GM18508 (cell line): Measurements from ENCODE around the gene ABCC4.
A peak's percentile ranks its signal among the peaks of the same experiment; 100 is the strongest.

Experiments
- ATAC-seq: cut with Tn5 transposase; IDR thresholded peaks from one replicate; pipeline ENCODE4 v1.9.1; 2021; ENCODE audit warnings: moderate number of reproducible peaks; ENCODE audit not compliant: insufficient read depth, unreplicated experiment

Gene ABCC4, protein sequence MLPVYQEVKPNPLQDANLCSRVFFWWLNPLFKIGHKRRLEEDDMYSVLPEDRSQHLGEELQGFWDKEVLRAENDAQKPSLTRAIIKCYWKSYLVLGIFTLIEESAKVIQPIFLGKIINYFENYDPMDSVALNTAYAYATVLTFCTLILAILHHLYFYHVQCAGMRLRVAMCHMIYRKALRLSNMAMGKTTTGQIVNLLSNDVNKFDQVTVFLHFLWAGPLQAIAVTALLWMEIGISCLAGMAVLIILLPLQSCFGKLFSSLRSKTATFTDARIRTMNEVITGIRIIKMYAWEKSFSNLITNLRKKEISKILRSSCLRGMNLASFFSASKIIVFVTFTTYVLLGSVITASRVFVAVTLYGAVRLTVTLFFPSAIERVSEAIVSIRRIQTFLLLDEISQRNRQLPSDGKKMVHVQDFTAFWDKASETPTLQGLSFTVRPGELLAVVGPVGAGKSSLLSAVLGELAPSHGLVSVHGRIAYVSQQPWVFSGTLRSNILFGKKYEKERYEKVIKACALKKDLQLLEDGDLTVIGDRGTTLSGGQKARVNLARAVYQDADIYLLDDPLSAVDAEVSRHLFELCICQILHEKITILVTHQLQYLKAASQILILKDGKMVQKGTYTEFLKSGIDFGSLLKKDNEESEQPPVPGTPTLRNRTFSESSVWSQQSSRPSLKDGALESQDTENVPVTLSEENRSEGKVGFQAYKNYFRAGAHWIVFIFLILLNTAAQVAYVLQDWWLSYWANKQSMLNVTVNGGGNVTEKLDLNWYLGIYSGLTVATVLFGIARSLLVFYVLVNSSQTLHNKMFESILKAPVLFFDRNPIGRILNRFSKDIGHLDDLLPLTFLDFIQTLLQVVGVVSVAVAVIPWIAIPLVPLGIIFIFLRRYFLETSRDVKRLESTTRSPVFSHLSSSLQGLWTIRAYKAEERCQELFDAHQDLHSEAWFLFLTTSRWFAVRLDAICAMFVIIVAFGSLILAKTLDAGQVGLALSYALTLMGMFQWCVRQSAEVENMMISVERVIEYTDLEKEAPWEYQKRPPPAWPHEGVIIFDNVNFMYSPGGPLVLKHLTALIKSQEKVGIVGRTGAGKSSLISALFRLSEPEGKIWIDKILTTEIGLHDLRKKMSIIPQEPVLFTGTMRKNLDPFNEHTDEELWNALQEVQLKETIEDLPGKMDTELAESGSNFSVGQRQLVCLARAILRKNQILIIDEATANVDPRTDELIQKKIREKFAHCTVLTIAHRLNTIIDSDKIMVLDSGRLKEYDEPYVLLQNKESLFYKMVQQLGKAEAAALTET (N-terminal part only)

DNA sequence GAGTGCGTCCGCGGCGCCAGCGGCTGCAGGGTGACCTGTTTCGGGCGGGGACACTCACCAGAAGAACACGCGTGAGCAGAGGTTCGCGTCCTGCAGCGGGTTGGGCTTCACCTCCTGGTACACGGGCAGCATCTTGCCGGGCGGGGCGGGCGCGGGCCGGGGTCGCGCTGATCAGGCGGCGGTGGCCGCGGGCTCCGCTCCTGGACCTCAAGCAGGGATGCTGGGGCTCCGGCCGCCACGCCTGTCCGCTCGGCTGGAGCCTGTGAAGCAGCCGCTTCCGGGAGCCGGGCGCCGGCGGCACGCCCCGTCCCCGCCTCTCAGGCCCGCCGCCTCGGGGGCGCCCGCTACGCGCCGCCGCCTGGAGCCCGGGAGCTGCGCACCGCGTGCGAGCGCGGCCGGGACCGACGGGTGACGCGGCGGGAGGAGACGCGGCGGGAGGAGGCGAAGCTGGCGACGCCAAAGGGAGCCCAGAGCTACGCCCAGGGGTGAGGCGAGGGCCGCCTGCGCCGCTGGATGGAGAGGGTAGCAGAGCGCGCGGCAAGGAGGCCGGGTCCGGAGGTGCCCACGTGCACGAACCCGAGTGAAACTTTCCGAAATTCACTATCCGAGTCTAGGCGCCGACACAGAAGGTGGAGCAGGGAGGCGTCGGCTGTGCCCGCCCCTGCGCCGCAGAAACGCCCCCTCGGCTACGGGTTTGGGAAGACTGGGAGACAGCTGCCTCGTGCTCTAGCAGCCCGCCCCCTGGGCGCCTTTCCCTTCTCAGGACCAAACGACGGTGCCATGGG is at the start of gene ABCC4:
TSS of gene ABCC4 (minus strand) at position 269 of the 785 bp plus-strand sequence. CDS start at position 132, 137 bp downstream.
- ATAC-seq = peak; percentile 36

DNA sequence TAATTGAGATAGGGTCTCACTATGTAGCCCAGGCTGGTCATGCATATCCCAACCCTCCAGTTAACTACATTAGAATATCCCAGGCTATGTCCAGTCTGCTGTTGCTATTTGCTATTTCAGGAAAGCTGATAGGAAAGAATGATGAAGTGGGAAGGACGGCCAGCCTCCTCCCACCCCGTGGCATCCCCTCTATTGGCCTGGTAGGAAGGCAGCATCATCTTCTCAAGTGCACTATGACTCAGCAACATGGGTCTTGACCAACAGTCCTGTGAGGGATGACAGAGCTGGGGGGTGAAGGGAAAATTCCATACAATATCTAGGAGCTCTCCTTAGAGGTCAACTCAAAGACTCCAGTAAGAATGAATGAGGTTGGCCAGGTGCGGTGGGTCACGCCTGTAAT is 48.0 kb upstream of the ABCC4 start:
- no peak for ATAC-seq

DNA sequence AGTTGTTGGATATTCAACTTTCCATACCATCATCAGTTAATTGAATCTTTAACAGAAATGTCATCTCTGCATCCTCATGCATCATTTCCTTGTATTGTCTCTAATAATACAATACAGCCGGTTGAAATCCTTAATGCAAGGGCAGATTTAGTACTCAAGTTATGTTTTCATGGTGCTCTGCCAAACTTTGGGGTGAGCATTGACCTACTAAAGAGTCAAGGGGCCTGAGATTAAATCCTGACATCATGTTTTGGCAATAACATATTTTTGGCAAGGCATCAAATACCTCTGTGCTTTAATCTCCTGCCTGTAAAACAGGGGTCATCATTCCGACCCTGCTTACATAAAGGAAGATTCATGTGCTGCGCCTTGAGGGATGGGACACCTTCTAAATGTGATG is 42.7 kb upstream of the ABCC4 start:
- no peak for ATAC-seq

DNA sequence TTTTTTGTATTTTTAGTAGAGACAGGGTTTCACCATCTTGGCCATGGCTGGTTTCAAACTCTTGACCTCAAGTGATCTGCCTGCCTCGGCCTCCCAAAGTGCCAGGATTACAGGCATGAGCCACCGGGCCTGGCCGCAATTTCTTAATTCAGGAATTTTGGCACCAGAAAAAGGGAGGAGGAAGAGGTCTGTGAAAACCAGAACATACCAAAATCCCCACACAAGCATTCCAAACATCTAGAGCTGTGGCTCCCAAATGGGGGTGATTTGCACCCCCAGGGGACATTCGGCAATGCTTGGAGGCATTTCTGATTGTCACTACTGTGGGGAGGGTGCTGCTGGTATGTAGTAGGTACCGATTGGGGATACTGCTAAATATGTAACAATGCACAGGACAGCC is 40.2 kb upstream of the ABCC4 start:
- no peak for ATAC-seq

DNA sequence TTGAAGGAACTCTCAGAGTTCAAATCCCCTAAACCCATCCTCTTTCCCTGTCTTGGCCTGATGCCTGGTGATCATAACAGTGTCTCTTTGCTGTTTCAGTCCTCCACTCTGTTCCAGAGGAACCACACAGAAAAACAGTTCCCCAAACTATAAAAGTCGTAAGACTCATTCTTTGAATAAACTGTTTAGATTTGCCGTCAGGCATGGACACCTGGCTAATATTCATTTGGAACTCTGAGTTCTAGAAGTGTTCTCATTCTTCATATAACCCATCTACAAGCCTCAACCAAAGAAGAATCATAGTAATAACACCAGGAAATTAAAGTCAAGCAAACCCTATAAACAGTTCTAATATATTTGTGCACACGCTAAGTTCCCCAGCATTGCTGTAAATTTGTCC is 37.7 kb upstream of the ABCC4 start:
- ATAC-seq = no peak

DNA sequence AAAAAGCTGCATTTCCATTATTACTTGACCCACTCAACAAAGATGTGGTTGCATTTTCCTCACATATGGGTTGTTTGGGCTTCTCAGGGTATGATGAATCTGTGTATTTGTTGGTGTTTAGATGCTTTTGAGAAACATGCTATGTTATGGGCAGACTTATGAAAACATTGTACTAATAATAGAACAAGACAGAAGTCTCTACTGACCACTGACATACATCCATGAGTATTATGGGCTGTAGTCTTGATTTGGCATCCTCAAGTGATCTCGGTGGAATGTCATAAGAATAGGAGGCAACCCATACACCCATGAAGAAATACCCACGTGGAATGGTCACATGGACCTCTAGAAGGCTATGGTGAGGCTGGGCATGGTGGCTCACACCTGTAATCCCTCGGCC is 36.3 kb upstream of the ABCC4 start:
- ATAC-seq = no peak

DNA sequence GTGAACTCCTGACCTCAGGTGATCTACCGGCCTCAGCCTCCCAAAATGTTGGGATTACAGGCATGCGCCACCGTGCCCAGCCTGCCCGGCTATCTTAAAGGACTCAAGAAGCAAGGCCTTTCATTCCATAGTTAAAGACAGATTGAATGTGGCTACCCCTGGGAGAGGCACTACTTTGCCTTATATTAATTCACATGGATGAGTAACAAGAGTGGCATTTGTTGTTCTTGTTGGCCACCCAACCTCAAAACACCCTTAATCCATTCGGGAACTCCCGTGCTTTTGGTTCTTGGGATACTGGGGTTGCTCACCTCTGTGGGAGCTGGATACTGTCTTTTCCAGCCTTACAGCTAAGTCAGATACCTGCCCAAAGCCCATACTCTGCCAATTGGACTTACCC is 34.4 kb upstream of the ABCC4 start:
- no peak for ATAC-seq

DNA sequence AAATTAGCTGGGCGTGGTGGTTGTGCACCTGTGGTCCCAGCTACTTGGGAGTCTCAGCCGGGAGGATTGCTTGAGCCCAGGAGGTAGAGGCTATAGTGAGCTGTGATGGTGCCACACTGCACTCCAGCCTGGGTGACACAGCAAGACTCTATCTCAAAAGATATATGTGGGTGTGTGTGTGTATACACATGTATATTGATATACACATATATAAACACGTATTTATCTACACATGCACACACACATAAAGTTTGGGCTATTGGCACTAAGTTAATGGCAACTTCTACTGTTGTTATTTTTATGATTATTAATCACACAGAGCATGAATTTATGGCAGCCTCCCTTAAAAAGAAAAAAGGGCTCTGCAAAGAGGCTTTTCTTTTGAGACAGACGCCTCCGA is 27.1 kb upstream of the ABCC4 start:
- no peak for ATAC-seq

DNA sequence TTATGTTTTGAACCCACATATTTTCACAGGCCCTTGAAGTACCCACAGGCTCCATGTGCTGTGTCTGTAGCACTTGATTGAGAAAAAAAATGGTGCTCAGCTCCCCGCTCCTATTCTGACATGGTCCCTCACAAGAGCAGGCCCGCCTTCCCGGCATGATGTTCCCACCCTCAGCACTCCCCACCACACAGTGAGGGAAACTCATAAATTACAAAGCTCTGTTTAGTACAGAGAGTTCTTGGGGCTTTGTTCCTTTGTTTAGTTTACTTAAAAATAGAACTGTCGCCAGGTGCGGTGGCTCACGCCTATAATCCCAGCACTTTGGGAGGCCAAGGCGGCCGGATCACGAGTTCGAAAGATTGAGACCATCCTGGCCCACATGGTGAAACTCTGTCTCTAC is 25.9 kb upstream of the ABCC4 start:
- no peak for ATAC-seq

DNA sequence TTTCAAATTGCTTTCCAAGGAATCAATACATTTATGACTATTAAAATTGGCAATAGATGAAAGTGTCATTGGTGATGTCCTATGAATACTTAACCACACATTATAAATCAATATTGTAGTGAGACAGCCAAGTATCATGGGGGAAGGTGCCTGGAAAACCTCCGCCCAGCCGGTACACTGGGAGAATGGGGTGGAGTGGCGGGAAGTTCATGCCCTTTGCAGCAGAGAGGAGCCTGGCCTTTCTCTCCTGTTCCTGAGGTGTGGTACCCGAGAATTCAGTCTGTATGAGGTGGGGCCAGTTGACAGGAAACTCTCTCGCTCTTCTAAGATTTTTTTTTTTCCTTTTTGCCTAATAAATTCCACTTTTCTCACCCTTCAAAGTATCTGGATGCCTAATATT is 25.4 kb upstream of the ABCC4 start:
- ATAC-seq = no peak

DNA sequence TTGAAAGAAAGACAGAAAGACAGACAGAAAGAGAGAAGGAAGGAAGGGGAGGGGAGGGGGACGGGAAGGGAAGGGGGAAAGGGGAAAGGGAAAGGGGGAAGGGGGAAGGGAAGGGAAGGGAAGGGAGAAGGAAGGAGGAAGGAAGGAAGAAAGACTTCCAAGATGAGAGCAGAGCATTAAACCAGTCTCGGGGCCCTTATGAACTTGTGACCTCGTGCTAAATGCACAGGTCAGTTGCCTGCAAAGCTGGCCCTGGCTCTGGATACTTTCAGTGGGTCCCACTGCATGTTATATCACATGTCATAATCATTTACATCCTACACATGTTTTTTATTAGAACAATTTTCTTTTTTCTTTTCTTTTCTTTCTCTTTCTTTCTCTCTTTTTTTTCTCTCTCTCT is 24.2 kb upstream of the ABCC4 start:
- no peak for ATAC-seq

DNA sequence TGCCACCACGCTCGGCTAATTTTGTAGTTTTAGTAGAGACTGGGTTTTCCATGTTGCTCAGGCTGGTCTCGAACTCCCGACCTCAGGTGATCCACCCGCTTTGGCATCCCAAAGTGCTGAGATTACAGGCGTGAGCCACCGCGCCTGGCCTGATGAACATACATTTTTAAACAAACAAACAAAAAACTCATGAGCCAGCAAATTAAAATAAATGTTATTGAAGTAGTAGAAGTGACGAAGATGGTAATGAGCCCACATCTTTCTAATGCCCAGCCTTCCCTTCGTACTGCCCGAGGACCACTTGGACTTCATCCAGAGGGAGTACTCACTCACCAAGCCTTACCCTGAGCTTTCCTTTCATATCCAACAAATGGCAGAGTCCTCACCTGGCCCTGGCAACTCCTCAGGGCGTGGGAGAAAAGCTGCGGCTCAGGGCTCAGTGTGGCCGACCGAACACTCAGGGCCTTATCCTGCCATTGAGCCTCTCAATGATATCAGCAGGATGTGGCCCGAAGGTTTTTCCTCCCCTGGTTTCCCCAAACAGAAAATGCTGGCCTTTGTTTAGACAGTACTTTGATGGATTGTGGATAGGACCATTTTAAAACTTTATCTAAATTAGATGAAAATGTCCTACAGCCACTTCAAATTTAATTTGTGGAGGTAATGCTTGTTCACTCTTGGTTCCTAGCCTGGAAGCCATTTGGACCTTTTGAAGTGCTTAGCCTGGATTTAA is 22.8 kb upstream of the ABCC4 start:
- no peak for ATAC-seq

DNA sequence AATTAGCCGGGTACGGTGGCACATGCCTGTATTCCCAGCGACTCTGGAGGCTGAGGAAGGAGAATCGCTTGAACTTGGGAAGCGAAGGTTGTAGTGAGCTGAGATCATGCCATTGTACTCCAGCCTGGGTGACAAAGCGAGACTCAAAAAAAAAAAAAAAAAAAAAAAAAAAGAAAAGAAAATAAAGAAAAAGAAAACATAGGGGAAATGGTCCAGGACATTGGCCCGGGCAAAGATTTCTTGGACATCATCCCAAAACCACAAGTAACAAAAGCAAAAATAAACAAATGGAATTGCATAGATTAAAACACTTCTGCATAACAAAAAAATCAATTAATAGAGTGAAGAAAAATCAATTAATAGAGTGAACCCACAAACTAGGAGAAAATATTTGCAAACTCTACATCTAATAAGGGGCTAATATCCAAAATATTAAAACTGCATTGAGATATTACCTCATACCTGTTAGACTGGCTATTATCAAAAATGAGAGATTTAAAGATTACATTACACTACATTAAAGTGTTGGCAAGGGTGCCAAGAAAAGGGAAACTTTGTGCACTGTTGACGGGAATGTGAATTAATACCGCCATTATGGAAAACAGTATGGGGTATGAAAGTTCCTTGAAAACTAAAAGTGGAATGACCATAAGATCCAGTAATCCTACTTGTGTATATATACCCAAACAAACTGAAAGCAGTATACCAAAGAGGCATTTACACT is 18.5 kb upstream of the ABCC4 start:
- ATAC-seq = no peak

DNA sequence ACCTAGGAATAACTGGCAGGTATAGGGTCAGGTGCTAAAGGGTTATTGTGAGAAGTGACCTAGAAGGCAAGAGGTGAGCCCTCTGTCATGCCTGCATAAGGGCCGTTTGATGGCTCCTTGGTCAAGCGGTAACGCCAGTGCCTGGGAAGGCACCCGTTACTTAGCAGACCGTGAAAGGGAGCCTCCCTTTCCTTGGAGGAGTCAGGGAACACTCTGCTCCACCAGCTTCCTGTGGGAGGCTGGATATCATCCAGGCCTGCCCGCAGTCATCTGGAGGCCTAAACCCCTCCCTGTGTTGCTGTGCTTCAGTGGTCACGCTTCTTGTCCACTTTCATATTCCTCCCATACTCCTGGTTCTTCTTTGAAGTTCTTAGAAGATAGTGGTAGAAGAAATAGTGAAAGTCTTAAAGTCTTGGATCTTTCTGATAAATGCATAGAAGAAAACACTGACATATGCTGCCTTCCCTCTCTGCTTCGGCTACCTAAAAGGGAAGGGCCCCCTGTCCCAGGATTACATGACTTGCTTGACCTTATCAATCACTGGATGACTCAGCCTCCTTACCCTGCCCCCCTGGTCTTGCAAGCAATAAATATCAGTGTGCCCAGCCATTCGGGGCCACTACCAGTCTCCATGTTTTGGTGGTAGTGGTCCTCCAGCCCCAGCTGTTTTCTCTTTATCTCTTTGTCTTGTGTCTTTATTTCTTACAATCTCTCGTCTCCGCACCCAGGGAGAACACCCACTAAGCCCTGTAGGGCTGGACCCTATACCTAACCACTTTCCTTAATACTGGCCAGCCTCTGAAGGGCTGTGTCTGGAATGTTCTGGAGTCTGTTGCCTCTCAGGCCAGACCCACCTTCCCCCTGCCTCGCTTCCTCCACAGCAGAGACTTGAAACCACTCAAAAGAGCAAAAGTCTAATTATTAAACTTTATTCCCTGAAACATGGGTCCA is 16.1 kb upstream of the ABCC4 start:
- no peak for ATAC-seq

DNA sequence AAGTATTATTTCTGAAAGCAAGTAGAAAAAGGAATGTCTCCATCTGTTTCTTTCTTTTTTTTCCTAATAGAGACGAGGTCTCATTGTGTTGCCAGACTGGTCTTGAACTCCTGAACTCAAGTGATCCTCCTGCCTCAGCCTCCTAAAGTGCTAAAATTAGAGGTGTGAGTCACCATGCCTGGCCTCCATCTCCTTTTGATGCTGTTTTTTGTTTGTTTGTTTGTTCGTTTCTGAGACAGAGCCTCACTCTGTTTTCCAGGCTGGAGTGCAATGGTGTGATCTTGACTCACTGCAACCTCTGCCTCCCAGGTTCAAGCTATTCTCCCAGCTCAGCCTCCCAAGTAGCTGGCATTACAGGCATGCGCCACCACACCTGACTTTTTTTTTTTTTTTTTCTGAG is 14.5 kb upstream of the ABCC4 start:
- ATAC-seq = no peak

DNA sequence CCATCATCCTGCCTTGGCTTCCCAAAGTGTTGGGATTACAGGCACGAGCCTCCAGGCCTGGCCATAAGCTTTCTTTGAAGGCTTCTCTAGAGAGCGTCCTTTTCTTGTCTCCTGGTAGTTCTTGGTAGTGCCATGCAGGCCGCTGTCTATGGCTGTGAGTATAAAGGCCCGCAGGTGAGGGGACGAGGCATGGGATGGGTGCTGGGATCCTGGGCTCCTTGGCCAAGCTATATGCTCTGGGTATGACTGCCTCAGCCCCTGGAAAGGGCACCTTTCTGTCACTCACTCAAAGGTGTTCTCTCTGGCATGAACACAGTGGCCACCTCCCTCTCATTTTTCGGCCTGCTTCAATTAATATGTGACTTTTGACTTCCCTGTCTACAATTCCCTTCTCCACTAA is 6.3 kb upstream of the ABCC4 start:
- no peak for ATAC-seq

DNA sequence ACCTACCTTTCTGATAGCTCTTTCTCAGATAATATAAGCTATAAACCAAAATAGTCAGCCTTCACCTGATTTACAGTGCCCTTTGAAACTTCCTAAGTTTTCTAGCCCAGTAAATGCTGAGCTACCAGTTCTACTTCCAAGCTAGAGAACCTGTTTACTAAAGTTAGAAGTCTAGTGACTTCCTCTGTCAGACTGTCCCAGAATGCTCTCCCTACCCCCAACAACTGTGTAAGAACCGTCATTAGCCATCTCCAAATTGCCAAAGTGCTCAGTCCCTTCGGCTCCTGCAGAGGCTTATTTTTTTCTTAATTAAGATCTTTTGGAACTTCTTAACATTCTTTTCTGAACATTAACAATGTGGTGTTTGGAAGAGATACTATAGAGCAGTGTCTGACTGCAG is 3.2 kb upstream of the ABCC4 start:
- no peak for ATAC-seq

DNA sequence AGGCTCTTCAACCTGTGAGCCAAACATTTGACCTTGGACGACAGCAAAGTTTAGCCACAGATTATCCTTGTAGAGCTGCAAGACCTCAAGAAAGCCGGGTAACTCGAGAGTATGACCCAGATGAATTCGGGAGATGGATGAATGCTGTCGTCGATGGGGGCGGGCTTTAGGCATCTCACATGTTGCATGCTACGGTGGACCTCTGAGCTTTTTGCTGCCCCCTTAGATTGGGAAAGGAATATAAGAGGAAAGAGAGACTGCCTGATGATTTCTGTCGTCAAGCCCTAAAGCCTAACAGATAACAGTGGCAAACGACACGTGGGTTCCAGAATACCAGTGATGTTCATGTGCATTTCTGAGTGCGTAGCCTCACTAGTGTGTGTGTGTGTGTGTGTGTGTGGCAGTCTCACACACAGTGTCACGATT is 730 bp upstream of the ABCC4 start:
- ATAC-seq = no peak
